GM12878 (cell line): ENCODE measurements around the gene LYPLAL1. TPM values are rescaled to one million over a fixed set of nuclear protein-coding genes. Genes with fewer than 3 reads are reported as not detected.
"Not testable (repeated sequence)": the region's sequence is repeated elsewhere in the genome, so short reads cannot be mapped to it uniquely, and the experiment has no call there.

ENCODE experiments used
- ATAC-seq: fragments of 200-7000 bp; cut with Tn5 transposase; 3 replicates; pipeline ENCODE4 v1.9.1; 2020; ENCODE audit warnings: mild to moderate bottlenecking, moderate library complexity
- BruUV-seq: library from RNA; stranded (reverse); fragments of 400-500 nt; replicated peaks from 2 replicates; lab custom pipeline; 2021; lab: Mats Ljungman, UMichigan
- CTCF ChIA-PET: fragments of 300-600 bp; sonication (Branson Sonifier 250); formaldehyde crosslinking; extraction: SDS; loops from one replicate; lab custom pipeline; 2021; ENCODE audit warnings: inconsistent platforms; lab: Yijun Ruan, JAX
- POLR2A ChIA-PET: fragments of 350-600 bp; formaldehyde crosslinking; extraction: SDS; loops from one replicate; lab custom pipeline; 2021; ENCODE audit warnings: inconsistent platforms; lab: Charles Lee
- RAD21 ChIA-PET: fragments of 300-600 bp; sonication (Branson Sonifier 250); formaldehyde crosslinking; loops from one replicate; lab custom pipeline; 2023; ENCODE audit warnings: antibody characterized with exemption; ENCODE audit not compliant: unreplicated experiment; lab: Charles Lee
- SMC1A ChIA-PET: fragments of 300-600 bp; sonication (Branson Sonifier 250); formaldehyde crosslinking; loops from one replicate; lab custom pipeline; 2023; ENCODE audit not compliant: unreplicated experiment, uncharacterized antibody; lab: Charles Lee
- DNase-seq: peaks from one replicate; pipeline ENCODE4 v3.0.0-alpha.2; 2011; ENCODE audit warnings: low read depth, low spot score
- FAIRE-seq: peaks from 3 replicates; lab custom pipeline; 2011; peaks lifted over from hg19 to GRCh38; lab: Jason Lieb, UNC
- H2AFZ ChIP-seq: 2 replicates; pipeline ENCODE4 v1.6.0; 2011; ENCODE audit warnings: low read depth, low read length, control low read depth; ENCODE audit not compliant: control insufficient read depth
- H3K27ac ChIP-seq: 2 replicates; pipeline ENCODE4 v1.5.1; 2011; ENCODE audit warnings: control low read depth; ENCODE audit not compliant: control insufficient read depth, insufficient read depth
- H3K27me3 ChIP-seq, 2 experiments: replicated peaks in 1 of 2; 2 replicates each; pipeline versions ENCODE4 v1.6.0 to v1.6.1; 2011; ENCODE audit warnings: low read length in 1 of 2; ENCODE audit not compliant: control insufficient read depth in 2 of 2, insufficient read depth in 2 of 2
- H3K36me3 ChIP-seq, 2 experiments: 2 replicates each; pipeline ENCODE4 v1.5.1; 2011; ENCODE audit warnings: low read length in 1 of 2; ENCODE audit not compliant: control insufficient read depth in 2 of 2, insufficient read depth in 2 of 2
- H3K4me1 ChIP-seq: 2 replicates; pipeline ENCODE4 v1.6.1; 2011; ENCODE audit warnings: mild to moderate bottlenecking, low read length, moderate library complexity, mixed read lengths; ENCODE audit not compliant: control insufficient read depth, insufficient read depth
- H3K4me2 ChIP-seq: 2 replicates; pipeline ENCODE4 v1.6.0; 2011; ENCODE audit warnings: control low read depth; ENCODE audit not compliant: control insufficient read depth, insufficient read depth
- H3K4me3 ChIP-seq: fragments of 200-600 bp; sonication (generic); 2 replicates; pipeline ENCODE4 v1.5.1; 2016
- H3K79me2 ChIP-seq: 2 replicates; pipeline ENCODE4 v1.6.0; 2011; ENCODE audit warnings: low read length; ENCODE audit not compliant: control insufficient read depth, insufficient read depth
- H3K9ac ChIP-seq: 2 replicates; pipeline ENCODE4 v1.8.0; 2011; ENCODE audit warnings: low read length, control low read depth, mixed read lengths; ENCODE audit not compliant: control insufficient read depth, insufficient read depth
- H3K9me3 ChIP-seq: replicated peaks from 3 replicates; pipeline ENCODE4 v1.5.1; 2011; ENCODE audit warnings: mild to moderate bottlenecking, low read length; ENCODE audit not compliant: control insufficient read depth, insufficient read depth
- H4K20me1 ChIP-seq: 2 replicates; pipeline ENCODE4 v1.6.0; 2011; ENCODE audit not compliant: control insufficient read depth, insufficient read depth
- PKNOX1 ChIP-seq: fragments of 450-650 bp; IDR thresholded peaks from 2 replicates; pipeline ENCODE4 v1.6.1; 2016; ENCODE audit warnings: mild to moderate bottlenecking
- SKIL ChIP-seq: fragments of 450-650 bp; IDR thresholded peaks from 2 replicates; pipeline ENCODE4 v1.6.1; 2017; ENCODE audit warnings: mild to moderate bottlenecking, low read depth, inconsistent platforms; ENCODE audit not compliant: poor library complexity, severe bottlenecking
- TARDBP ChIP-seq: IDR thresholded peaks from 2 replicates; pipeline ENCODE4 v1.6.1; 2016; ENCODE audit warnings: borderline replicate concordance
- ZBTB11 ChIP-seq: fragments of 450-650 bp; formaldehyde crosslinking; IDR thresholded peaks from 2 replicates; pipeline ENCODE4 v1.5.0; 2022; ENCODE audit warnings: mild to moderate bottlenecking, missing genetic modification characterization
- ZNF384 ChIP-seq: IDR thresholded peaks from 2 replicates; pipeline ENCODE4 v1.6.1; 2012; ENCODE audit warnings: low read depth, mild to moderate bottlenecking, low read length, improper control_type of control experiment, borderline replicate concordance
- WGBS: methylation state at CpG from one replicate; pipeline ENCODE4 v1.1.6; 2016; ENCODE audit warnings: low lambda C conversion rate; ENCODE audit not compliant: insufficient replicate concordance, insufficient coverage; ENCODE audit errors: missing lambda C conversion rate; 5-methylcytosine and 5-hydroxymethylcytosine counted together
- in situ Hi-C: fragments of 300-500 bp; cut with MboI; formaldehyde crosslinking; loops from 9 replicates; pipeline ENCODE4 v1.14.3; 2018; ENCODE audit warnings: mixed read lengths
- intact Hi-C: fragments of 100-400 bp; cut with micrococcal nuclease; formaldehyde crosslinking; loops from one replicate; pipeline ENCODE4 v1.14.2; 2022; ENCODE audit not compliant: unreplicated experiment
- polyA plus RNA-seq, 11 experiments: library from polyadenylated mRNA; depleted of rRNA in 4 of 11; unstranded in 6 of 11; stranded (reverse) in 5 of 11; fragments of >200 nt; fragmentation: Nextera tagmentation in 4 of 11; fragmentation: Illumina TruSeq in 1 of 11; extraction: Ambion mirVana in 4 of 11; extraction: Trizol in 1 of 11; gene quantifications; 1 replicate in 1 of 11; 2 replicates in 10 of 11; pipeline versions ENCODE4 v1.2.1 to v1.2.3, GENCODE V29; 2011 to 2016; ENCODE audit warnings: inconsistent platforms in 2 of 11, missing spikeins in 2 of 11, low read depth in 1 of 11
- total RNA-seq, 4 experiments: library from RNA; depleted of rRNA in 3 of 4; stranded (reverse); fragments of >200 nt in 3 of 4; fragmentation: Illumina TruSeq in 1 of 4; extraction: Trizol in 1 of 4; gene quantifications; 2 replicates each; pipeline versions ENCODE4 v1.2.1 to v1.2.3, GENCODE V29; 2013 to 2021

LYPLAL1 gene
- total and polyA plus RNA-seq, 10 of the 15 experiments (the other 5 are each of a cell fraction or from before 2014, with no cell fraction given): 19.4 to 112 (median 40.5) TPM

- no peak for TF ChIP-seq SKIL
- no peak for TF ChIP-seq ZNF384
- no peak for TF ChIP-seq ZBTB11
- no peak for TF ChIP-seq TARDBP
- no peak for TF ChIP-seq PKNOX1
Measured at GRCh38 chr1:219247441-219247840, 73.8 kb downstream of the LYPLAL1 start (continued).

- RAD21 ChIA-PET, H3K9ac ChIP-seq, H3K4me3 ChIP-seq, POLR2A ChIA-PET, intact Hi-C loops, H2AFZ ChIP-seq, H3K79me2 ChIP-seq, H3K27ac ChIP-seq, FAIRE-seq, BruUV-seq, H3K27me3 ChIP-seq, H3K9me3 ChIP-seq, ATAC-seq, H4K20me1 ChIP-seq, in situ Hi-C loops, H3K36me3 ChIP-seq, SMC1A ChIA-PET, H3K4me2 ChIP-seq, H3K4me1 ChIP-seq, DNase-seq: not testable (repeated sequence)
- CTCF ChIA-PET: interaction anchor here (1.0 kb wide), 1 partner anchor 9 kb away, joined by 3 read pairs; no protein-coding TSS in a partner anchor
- 95% methylated on average over 2 of the region's 2 CpGs for WGBS
Measured at GRCh38 chr1:219250468-219250867, 76.8 kb downstream of the LYPLAL1 start.
